Activated CD4-positive, alpha-beta T cell treated with anti-CD3 and anti-CD28 coated beads, Interleukin-2, amount 50 U/mL, for 16 hours (primary cell): ENCODE data around the gene PRMT7.

ENCODE experiments used
- DNase-seq: peaks from one replicate; pipeline ENCODE4 v3.0.0-alpha.2; 2020

PRMT7 gene

DNA sequence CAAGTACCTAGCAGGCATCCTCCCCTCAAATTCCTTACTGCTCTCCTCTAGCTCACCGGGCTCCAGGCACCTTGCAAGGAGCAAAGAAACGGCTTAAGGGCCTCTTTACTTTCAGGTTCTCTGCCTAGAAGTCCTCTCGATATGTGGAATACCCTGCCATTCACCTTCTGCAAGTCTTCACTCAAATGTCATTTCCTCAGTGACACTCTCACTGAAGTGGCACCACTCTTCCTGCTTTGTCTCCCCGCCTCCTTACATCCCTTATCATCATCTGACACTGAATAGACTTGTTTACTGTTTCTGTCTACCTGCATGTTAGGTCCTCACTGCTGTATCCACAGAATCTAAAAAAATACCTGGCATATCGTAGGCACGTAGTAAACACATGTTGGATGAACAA, 1.0 kb upstream of the PRMT7 start:
- DNase-seq, result peak; percentile 28

DNA sequence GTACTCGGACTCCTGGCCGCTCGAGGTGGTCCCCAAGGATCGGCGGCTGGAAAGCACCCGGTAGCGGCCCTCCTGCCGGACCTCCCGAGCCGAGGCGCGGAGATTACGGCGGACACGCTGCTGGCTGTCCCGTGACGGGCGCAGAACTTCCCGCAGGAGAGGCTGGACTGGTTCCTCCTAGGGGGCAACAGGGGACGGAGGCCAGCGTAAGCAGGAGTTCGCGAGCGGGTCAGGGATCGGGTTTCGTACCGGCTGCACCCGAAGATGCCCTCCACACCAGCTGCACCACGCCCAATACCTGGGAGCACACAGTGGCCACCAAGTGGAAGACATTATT, 414 bp upstream of the PRMT7 start:
- no peak for DNase-seq

DNA sequence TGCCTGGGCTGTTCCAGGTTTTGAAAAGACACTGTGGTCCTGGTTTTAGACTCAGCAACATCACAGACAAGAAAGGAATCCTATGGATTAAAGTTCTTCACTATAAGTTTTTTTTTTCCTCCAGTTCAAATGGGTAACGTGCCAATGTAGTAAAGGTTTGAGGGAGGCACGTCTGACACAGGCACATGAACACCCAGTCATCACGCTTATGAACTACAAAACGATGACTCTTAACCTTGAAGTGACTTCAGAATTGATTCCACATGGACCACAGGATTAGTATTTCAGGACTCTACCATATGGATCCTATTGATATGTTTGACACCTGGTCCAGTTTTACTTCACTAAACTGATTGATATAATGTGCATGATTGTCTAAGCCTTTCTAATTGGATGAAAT, 2.3 kb downstream of the PRMT7 start:
- no peak for DNase-seq

DNA sequence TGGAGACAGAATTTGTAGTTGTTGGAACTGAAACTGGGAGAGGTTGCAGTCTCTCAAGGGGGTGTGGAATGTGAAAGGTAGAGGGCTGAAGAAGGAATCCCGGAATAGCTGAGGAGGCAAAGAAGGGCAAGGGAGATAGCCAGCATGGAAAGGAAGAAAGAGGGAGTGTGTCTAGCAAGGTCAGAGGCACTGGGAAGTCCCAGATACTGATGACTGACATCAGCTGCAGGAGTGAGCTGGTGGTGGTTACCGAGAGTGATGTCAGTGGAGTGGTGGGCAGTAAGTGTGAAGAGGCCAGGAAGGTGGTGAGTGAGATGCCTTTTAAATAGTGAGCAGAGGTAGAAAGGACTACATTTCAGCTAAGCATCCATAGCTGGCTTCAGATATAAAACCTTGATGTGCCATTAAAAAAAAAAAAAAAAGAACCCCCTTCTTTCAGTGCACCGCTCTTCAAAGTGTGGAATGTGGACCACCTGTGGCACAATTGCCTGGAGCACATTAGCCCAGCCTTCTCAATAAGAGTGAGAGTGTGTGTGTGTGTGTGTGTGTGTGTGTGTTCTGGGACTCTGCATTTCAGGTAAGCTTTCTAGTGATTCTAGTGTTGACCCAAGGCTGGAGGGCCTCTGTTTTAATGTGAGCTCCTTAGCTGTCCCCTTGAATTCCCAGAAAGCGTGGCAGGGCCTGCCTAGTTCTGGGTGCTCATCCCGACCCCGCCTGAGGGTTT, 8.5 kb downstream of the PRMT7 start:
- DNase-seq, result peak; percentile 58

DNA sequence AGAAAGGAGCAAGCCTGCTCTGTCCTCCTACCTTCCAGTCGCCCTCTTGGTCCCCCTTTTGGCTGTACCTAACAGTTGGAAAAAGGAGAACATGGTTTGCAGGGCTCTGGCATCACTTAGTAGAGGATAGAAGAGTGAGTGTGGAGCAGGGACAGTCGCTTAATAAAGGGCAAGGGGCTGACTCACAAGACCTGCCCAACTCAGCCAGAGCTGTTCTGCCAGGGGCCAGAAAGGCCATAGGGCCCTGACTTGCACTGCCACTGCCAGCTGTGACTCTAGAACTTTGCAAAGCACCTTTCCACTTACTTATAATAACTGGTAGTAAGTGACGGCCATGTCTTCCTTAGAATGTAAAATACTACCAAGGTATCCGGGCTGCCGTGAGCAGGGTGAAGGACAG, 13.5 kb downstream of the PRMT7 start:
- DNase-seq, result no peak

DNA sequence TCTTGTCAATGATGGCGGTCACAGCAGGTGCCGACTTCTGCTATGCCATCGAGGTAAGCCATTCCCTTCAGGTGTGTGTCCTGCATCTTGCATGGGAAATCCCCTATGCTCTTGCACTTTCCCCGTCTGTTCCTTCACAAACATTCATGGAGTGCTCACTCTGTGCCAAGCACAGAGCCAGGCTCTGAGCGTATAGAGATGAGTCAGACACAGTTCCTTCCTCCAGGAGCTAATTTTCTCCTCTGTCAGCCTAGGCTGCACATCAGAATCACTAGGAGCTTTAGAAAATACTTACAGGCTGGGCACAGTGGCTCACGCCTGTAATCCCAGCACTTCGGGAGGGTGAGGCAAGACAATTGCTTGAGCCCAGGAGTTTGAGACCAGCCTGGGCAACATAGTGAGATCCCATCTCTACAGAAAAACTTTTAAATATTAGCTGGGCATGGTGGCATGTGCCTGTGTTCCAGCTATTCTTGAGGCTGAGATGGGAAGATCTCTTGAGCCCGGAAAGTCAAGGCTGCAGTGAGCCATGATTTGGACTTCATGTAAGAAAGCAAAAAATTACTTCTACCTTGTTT, 14.1 kb downstream of the PRMT7 start:
- DNase-seq, result no peak

DNA sequence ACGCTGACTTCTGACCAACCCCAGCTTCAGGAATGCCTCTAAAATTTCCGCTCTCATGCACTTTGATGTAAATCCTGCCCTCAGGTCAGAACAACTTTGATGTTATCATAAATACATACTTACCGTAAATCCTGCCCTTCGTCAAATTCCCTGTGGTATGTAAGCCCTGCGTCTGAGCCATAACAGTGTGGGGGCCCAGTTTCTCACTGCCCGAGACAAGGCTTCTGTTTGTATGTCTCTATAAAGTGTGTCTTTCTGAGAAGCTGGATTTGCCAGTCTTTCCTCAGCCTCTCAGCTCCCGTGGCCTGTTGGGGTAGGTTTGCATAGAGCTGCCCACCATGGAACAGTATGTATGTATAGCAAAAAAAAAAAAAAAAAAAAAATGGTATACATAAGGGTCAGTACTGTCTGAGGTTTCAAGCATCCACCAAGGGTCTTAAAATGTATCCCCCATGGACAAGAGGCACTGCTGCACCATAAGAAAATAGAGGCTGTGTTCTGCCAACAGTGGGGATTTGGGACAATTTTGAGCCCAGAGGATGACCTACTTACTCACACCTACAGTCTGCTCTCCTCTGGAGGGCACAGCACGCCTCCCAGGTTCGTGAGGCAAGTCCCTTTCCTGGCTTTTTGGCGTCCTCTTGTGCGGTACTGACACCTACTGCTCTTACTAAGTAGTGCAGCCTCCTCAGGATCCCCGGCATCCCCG, 17.5 kb downstream of the PRMT7 start:
- peak; percentile 83 for DNase-seq

DNA sequence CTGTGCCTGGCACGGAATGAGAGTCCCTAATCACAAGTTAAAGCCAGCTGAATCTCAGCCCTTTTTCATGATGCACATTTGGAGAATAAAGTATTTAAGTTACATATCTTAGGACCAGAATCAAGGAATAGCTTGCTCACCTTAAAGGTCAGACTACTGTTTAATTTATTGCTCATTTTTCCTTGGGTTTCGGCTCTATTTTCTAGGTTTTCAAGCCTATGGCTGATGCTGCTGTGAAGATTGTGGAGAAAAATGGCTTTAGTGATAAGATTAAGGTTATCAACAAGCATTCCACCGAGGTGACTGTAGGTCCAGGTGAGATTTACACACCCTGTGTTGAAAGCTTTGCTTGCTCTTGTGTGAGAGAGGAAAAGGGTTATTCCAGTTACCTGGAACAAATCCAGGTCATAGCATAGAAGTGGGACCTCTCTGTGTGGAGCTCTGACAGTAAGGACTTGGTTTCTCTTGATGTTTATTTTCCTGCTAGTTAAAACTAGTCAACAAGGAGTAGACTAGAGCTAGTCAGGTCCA, 18.1 kb downstream of the PRMT7 start:
- DNase-seq, result no peak

DNA sequence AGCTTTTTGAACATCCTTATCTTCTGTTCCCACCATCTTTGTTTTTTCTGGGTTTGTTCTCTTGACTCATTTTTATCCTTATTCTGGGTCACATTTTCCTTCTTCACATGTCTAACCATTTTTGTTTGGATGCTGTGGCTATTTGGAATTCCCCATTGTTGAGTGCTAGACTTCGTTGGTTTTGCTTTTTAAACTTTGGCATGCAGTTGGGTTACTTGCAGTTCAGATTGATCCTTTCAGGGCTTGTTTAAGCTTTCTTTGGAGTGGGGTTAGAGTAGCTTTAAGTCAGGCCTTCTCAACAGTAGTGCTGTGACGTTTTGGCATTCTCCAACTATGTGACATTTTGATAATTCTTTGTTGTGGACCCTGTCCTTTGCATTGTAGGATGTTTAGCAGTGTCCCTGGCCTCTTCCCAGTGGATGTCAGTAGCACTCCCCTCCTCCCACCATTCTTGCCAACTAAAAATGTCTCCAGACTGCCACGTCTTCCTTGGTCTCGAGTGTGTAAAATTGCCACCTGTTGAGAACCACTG, 21.1 kb downstream of the PRMT7 start:
- DNase-seq, result no peak

DNA sequence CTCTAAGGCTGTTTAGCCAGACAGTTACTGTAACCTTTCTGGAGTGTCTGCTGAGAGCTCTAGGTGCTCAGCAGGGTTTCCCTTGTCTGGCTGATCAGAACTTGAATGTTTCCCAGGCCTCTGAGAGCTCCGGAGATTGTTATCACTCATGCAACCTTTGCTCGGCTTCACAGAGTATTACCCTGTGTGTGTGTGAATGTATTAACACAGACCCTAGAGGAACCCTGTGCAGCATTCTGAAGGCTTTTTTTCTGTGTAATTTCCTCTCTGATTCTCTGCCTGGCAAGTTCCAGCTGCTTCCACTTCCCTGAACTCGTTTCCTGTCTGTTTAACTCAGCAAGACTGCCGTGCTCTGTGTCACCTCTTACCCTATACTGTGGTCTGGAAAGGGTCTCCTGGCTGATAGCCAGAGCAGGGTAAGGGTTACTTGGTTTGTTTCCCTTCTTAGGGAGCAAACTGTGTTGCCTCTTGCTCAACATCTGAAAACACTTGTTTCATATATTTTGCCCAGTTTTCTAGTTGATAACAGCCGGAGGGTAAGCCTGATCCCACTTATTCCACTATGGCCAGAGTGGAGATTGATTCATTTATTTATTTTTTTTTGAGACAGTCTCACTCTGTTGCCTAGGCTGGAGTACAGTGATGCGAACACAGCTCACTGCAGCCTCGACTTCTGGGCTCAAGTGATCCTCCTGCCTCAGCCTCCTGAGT, 21.7 kb downstream of the PRMT7 start:
- peak; percentile 5 for DNase-seq

DNA sequence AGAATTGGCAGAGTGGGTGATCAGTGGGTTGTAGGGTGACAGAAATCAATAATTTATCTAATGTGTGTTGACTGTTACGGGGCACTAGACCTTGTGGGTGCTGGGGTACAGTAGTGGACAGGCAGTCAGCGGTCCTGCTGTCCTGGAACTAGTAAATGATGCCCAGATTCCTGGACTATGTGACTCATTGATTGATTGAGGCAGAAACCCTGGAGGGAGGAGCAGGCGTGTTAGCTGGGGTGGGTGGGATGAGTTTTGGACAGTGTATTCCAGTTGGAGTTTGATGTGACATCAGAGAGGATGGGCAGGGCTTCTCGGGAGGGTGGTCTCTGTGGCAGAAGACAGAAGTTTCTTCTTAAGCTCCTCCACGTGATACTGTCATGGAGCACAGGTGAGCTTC, 24.4 kb downstream of the PRMT7 start:
- no peak for DNase-seq

DNA sequence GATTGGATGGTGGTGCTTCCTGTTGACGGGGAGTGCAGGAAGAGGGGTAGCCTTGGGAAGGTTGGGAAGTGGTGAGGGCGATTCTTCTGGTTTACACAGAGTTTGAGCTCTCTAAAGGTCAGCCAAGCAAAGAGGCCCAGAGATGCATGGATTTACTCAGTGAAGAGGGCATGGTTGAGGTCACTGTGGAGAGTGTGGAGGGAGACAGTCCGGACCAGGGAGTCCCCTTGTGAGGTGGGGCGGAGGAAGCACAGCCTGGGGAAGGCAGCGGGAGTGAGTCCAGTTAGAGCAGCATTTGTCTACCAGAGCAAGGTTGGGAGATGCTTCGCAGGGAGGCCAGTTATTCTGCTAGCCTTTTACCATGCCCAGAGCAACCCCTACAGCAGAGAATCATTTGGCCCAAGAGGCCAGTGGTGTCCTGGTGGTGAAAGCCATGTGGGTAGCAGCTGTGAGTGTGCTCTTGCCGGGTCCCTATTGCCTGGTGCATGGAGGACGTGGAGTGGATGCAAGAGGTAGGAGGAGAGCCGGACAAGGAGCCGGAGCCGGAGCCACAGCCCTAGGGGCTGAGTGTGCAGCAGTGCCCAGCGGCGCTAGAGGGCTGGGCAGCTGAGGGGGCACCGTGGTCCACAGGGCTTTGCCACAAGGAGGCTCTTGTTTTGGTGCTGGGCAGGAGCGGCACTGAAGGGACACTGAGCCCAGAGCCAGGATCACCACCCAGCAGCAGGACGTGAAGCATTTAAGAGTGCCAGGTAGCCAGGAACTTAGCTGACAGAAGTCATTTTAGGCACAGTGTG, 27.7 kb downstream of the PRMT7 start:
- no peak for DNase-seq

DNA sequence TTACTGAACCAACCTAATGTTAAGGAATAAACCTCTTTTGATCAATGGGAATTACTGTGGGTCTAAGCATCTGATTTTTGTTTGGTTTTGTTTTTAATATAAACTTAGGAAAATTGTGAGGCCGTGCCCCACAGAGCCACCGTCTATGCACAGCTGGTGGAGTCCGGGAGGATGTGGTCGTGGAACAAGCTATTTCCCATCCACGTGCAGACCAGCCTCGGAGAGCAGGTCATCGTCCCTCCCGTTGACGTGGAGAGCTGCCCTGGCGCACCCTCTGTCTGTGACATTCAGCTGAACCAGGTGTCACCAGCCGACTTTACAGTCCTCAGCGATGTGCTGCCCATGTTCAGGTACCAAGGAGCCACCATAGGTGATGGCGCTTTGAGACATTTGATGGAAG, 28.4 kb downstream of the PRMT7 start:
- DNase-seq, result no peak

DNA sequence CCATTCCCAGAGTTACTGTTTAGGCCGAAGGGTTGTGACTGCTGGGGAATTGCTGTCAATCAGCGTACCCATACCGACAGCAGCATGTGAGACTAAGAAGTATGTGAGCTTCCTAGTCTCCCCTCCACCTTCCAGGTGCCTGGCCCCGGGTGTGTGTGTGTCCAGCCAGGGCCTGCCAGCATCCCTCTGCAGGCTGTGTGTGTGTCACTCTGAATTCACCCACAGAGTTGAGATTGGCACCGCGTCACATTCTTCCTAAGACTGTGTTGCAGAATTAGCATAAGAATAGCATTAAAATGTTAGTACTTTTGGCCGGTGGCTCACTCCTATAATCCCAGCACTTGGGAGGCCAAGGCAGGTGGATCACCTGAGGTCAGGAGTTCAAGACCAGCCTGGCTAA, 31.8 kb downstream of the PRMT7 start:
- DNase-seq, result no peak

DNA sequence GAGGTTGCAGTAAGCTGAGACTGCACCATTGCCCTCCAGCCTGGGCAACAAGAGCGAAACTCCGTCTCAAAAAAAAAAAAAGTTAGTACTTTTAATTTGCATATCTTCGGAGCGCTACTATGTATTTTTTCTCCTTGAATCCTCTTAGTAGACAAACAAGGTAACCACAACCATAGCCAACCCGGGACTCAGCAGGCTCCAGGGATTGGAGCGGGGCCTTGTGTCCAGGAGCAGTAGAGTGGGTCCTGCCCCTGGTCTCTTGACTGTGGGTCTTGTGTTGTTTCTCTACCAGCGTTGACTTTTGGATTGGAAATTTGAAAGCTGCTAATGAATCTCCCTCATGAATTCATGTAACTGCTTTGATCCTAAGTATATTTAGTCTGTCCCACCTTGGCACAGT, 32.3 kb downstream of the PRMT7 start:
- DNase-seq, result no peak

DNA sequence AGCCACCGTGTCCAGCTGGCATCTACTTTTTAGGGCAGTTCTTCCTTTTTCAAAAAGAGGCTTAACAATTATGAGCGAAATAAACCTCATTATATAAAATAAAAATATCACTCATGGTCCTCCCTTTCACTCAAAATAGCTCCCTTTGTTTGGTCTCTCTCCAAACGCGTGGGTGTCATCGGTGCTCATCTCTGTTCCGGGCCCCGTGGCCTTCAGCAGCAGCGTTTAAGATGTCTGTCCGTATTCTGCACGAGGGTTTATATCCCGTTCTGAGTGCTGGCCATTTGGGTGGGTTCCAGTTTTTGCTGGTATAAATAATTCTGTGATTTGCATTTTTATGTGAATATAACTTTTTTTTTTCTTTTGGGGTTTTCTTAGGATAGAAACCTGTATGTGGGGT, 33.4 kb downstream of the PRMT7 start:
- DNase-seq, result no peak

DNA sequence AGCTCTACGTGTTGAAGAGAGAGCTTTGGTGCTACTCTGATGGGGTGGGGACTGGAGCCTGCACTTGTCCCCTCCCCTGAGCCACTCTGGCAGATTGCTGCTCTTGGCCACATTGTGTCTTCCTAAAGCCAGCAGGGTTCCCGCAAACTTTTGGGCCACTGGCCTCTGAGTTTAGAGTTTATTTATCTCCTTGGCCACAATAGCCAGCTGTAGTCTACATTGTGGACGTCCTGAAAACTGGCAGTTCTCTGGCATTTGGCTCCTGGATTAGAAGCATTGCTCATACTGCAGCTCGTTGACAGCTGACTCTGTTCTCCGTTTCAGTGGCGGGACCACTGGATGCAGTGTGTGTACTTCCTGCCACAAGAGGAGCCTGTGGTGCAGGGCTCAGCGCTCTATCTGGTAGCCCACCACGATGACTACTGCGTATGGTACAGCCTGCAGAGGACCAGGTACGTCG, 34.6 kb downstream of the PRMT7 start:
- DNase-seq, result no peak

DNA sequence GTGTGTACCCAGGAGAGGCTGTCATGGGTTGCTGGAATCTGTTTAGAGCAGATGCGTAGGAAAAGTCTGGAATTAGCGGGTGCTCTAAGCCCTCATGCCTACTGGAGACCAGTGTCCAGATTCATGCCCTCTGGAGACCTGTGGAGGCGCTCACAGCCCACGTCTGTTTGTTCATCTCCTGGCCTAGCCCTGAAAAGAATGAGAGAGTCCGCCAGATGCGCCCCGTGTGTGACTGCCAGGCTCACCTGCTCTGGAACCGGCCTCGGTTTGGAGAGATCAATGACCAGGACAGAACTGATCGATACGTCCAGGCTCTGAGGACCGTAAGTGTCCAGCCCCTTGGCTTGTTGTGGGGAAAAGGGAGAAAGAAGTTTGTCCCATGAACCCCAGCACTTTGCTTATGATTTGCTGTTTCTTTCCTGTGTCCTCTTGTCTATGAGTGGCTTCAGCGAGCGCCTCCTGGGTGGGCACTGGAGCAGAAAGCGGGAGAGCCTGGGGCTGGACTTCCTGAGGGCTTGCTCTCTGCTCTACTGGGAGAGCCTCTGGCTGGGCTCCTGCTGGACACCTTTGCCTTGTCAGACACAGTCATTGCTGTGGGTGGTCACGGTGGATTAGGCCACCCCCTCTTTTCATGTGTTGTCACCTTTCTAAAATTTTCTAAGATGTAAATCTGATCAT, 35.3 kb downstream of the PRMT7 start:
- DNase-seq, result no peak

DNA sequence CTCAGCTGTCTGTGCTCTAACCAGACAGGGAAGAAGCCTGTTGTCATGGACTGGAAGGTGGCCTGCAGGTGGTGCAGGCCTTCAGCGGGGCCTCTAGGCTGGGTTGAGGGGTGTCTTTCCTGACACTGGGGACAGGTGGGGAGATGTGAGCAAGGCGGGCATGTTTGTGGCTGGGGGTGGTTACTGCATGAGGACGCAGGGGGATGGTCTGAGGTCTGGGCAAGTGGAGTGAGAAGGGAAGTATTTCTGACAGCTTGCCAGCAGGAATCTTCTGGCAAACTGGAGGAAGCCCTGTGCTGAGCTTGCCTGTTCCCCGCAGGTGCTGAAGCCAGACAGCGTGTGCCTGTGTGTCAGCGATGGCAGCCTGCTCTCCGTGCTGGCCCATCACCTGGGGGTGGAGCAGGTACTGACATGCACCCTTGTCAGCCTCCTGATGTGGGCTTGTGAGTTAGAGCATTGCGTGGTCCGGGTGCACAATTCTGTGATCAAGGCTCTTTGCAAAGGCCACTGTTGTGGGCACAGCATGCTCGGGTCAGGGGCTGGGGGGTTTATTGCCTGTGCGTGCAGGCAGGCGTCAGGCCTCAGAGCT, 36.2 kb downstream of the PRMT7 start:
- DNase-seq, result no peak

DNA sequence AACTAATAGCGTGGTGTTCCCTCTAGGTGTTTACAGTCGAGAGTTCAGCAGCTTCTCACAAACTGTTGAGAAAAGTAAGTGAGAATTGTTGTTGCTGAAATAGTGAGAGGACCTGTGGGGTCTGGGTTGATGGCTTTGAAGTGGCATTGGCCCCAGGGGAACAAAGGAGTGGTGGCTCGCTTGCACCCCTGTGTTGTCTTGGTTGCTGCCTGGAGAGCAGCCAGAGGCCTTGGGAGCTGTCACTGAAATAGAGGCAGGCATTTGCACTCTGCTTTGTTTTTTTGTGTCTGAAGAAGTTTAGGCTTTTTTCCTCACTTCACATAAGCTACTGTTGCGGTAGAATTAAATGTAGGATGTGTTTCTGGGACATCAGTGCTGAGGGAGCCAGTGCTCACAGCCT, 36.8 kb downstream of the PRMT7 start:
- no peak for DNase-seq
